CD4-positive, alpha-beta T cell treated with Interleukin-17A for 1 hour (primary cell): Measurements from ENCODE around the gene OR2AG1.
"Not testable (repeated sequence)": the region's sequence is repeated elsewhere in the genome, so short reads cannot be mapped to it uniquely, and the experiment has no call there.

Source experiments
- DNase-seq: peaks from one replicate; pipeline ENCODE4 v3.0.0-alpha.2; 2020

The OR2AG1 gene

GRCh38 chr11:6794639-6795038, 11.8 kb downstream of the OR2AG1 start:
- DNase-seq = no peak

DNA sequence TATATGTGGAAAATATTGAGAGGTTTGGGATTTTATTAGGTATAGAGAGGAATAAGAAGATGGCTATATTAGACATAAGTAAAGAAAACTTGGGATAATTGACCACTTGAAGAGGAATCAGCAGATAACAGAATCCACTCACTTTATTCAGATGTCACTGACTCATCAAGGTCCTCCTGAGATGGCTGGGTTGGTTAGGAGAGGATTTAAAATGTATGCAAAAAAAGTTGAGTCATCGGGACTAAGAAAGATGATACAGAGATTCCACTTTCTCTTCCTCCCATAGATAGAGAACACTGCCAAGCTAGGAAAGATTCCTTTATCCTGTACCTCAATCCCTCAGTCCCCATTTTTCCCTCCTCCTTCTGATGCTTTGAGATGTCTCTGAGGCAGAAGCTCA, 16.6 kb downstream of the OR2AG1 start, which contains the start of gene OR6A2:
OR6A2 (minus strand) TSS at position 288 of the 400 bp plus-strand sequence. CDS start 3,981 bp downstream, outside the sequence.
- DNase-seq = no peak

DNA sequence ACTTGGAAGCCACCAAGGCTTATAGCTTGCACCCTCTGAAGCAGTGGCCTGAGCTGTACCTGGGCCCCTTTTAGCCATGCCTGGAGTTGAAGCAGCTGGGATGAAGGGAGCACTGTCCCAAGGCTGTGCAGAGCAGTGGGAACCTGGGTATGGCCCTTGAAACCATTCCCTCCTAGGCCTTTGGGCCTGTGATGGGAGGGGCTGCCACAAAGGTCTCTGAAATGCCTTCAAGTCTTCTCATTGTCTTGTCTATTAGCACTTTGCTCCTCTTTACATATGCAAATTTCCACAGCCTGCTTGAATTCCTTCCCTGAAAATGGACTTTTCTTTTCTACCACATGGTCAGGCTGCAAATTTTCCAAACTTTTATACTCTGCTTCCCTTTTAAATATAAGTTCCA, 18.3 kb downstream of the OR2AG1 start:
- DNase-seq = not testable (repeated sequence)

DNA sequence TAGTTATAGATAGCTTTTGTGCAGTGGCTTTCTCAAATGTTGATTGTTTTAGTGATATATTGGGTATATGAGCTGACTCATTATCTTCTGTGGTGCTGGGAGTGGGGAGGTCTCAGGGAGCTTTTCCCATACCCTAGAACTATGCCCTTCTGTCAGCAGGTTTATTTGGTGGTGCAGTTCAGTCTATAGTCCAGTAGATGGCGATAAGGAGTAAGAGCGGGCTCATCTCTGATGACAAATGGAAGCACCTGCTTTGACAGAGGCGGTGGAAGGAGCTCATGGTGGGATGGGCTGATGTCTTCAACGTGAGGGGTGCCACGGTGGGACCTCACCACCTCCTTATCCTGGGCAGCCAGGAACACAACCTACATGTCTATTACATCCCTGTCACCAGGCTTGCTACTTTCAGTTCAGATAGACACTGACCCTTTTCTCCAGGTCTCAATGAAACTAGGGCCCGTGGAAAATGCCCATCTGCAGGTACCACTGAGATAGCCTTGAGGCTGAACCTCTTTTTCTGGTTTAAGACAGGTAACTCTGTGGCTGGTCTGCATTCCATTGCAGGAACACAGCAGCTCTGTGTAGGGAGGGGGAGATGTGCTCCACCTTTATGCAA, 29.7 kb downstream of the OR2AG1 start:
- DNase-seq = peak; percentile 64

DNA sequence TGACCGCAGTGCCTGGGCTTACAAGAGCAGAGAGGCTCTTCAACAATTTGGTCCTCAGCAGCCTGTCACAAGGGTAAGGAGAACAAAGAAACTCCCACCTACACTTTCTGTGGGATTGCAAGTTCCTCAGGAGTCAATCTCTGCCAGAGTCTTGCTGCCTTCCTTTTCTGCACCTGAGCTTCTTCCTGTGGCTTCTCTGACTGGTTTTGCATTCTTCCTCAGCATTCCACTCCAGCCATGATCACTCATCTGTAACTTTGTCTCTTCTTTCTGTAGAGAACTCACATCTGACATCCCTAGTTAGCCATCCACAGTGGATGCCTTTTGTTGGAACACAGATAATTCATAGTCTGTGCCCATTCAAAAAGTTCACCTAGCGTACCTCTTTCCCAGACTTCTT, 30.8 kb downstream of the OR2AG1 start:
- no peak for DNase-seq

- DNase-seq = no peak
Observed at GRCh38 chr11:6817694-6818093, 34.9 kb downstream of the OR2AG1 start.

DNA sequence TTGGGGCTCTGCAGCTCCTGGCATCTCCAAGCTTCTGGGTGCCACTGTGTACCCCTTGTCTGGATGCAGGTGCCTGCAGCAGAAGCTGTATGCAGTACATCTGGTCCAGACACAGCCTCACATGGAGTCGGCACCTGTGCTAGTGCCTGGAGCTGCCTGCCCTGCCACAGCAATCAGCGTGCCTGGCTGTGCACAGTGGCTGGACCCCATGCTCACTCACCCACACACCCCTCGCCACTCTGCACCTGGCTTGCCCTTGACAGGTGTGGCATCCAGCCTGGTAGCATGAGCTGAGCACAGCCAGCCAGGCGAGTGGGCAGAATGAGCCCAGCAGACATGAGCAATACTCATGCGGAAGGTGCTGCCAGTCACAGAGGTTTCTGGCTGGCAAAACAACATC, 36.1 kb downstream of the OR2AG1 start:
- no peak for DNase-seq

DNA sequence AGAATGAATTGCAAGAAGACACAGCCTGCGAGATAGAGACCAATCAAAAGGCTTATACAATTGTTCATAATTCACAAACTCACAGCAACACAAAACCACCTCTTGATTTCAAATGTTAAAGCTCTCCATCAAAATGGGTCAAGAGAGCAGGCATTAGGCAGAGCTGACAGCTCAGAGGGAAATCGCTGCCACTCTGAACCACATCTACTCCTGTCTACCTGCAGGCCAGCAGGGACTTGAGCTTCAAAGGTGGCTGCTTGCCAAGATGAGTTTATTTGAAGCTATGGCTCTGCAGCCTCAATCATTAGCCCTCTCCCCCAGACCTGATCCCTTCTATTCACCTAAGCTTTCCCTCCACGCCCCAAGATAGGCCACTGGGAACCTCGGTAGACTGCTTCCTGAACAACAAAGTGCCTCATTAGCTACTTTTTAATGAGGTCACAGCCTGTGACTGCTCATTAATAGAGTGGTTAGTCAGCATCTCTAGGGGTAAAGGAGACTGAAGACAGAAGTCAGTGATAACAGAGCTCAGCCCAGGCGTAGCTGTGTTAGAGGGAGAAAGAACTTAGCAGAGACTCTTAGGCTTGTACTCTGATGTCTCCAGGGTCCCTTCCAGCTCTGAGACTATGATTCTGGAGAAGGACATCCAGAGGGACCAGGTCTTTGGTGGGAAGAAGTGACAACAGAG, 41.5 kb downstream of the OR2AG1 start:
- DNase-seq = no peak

DNA sequence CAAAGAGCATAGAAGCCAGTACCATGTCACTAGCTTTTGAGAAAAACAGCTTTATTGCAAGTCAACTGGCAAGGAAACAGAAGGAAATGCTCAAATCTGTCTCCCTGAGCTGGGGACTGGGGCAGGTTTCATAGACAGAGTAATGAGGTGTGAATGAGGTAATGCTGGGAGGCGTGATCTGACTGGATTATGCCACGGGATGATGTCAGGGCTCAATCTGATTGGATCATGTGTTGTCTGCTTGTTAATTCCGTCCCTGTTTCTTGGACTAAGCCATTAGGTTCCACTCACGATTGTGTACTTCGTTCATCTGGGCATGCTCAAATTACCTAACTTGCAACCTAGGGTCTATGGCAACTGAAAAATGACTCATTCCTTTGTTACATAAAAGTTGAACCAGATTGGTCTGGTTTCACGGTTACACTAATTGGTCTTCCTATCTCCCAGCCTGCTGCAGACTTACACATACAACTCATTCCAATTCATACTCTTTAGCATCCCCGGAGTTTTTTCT, 42.5 kb downstream of the OR2AG1 start:
- no peak for DNase-seq

DNA sequence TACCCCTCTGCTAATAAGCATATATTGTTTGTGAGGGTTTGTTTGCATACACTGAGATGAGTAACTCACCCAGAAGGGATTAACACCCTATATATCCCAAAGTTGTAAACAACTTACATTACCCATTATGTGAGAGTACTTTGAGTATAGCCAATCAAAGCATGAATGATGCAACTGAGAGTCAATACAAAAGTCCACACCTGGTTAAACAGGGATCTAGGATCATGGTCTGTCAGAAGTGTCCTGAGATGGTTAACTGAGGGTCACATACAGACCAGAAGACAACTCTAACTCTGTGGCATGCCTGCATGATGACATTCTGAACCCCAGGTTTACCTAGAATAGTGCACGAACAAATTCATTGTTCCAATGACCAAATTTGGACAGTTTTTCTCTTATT, 45.3 kb downstream of the OR2AG1 start:
- no peak for DNase-seq

GRCh38 chr11:6833356-6833755, 50.5 kb downstream of the OR2AG1 start:
- no peak for DNase-seq

DNA sequence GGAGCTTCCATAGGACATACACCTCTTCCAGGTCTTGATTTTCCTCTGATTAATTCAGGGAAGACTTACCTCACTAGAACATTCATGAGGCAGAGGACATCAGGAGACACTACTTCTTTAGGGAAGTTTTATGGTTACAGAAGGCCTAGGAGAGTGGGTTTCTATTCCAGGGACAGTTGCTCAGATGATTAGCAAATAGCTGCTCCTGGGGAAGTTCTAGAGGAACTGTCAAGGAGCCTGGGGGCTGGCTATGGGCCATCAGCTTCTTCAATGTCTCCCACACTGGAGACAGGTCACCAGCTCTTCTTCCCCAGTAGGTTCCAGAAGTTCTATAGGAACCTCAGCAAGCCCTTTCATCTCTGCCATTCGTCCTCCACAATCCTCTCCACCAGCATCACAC, 51.2 kb downstream of the OR2AG1 start:
- no peak for DNase-seq
